ENCODE results near the gene HDDC2. TPM values are rescaled to one million over a fixed set of nuclear protein-coding genes. Genes with fewer than 3 reads are reported as not detected.

Gene HDDC2
- total and polyA plus RNA-seq, 2 of the 8 experiments (the other 6 are each of a cell fraction or from before 2014, with no cell fraction given) = 89.3 to 129 TPM

DNA sequence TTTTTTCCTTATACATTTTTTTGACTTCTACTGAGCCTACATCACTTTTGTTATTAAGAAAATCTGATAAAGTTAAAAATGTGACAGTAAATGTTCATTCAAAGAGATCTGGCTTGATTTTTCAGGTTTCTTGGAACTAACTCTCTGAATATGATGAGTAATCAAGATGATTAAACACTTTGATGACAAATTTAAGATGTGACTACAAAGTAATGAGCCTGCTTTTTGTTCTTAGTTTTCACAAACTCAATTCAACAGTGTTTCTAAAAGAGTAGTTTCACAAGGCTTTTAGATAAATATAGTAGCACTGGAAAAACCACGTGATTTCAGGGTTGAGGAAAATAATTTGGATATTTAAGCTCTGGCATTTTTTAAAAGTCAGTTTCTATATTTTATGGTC, 37.9 kb upstream of the HDDC2 start:
- H2BK120ac ChIP-seq (replicated peaks; ENCODE audit: low read depth, low read length) = no peak overlapping the region
- no peak overlapping the region for H3K4me2 ChIP-seq (ENCODE audit: insufficient read depth in 1 of 2, low read depth in 2 of 2, low read length in 2 of 2)
- FAIRE-seq (no peak), DNase-seq (ENCODE audit: low read depth in 1 of 2, low spot score in 2 of 2) (no peak)
- no peak overlapping the region for H3K18ac ChIP-seq (ENCODE audit: extremely low read depth, low read length)
- no peak overlapping the region for H2AFZ ChIP-seq (ENCODE audit: low read length)
- no peak overlapping the region for H4K8ac ChIP-seq (ENCODE audit: extremely low read depth, insufficient read depth, low read length)
- H2BK5ac ChIP-seq (ENCODE audit: low read depth, low read length) = no peak overlapping the region
- H2BK12ac ChIP-seq (ENCODE audit: low read depth, low read length) = no peak overlapping the region
- no peaks in the 10 kb centered on the region for H3K79me1 ChIP-seq (ENCODE audit: low read depth, low read length)
- H3K27ac ChIP-seq (ENCODE audit: low read depth, low read length) = no peak overlapping the region
- no peaks in the 10 kb centered on the region for H3K27me3 ChIP-seq (replicated peaks in 1 of 4; ENCODE audit: control insufficient read depth in 3 of 4, extremely low read depth in 1 of 4, insufficient read depth in 3 of 4, low read length in 3 of 4)
- no peak overlapping the region for H3K4ac ChIP-seq (replicated peaks; ENCODE audit: insufficient read length, low read depth, low read length)
- no peak overlapping the region for H2AK5ac ChIP-seq (ENCODE audit: low read depth, low read length)
- H3K23ac ChIP-seq (ENCODE audit: insufficient read length) = no peak overlapping the region
- H3K4me1 ChIP-seq (replicated peaks in 1 of 4; ENCODE audit: control insufficient read depth in 3 of 4, insufficient read depth in 4 of 4, low read length in 3 of 4) = no peaks in the 10 kb centered on the region
- no peaks in the 10 kb centered on the region for H3K9me3 ChIP-seq (ENCODE audit: insufficient read depth in 2 of 2, low read depth in 1 of 2, low read length in 1 of 2)
- H3K36me3 ChIP-seq (ENCODE audit: control insufficient read depth in 2 of 4, insufficient read depth in 4 of 4, low read length in 3 of 4) = no peaks in the 10 kb centered on the region
- H4K20me1 ChIP-seq (replicated peaks in 1 of 2; ENCODE audit: control insufficient read depth in 1 of 2, insufficient read depth in 2 of 2, low read length in 2 of 2) = no peaks in the 10 kb centered on the region
- H3K23me2 ChIP-seq (ENCODE audit: low read depth, low read length) = no peaks in the 10 kb centered on the region; the same call in 1 of the 2 replicates
- no peak overlapping the region for H2BK20ac ChIP-seq (ENCODE audit: low read length)
- H3K79me2 ChIP-seq (ENCODE audit: control insufficient read depth in 1 of 2, insufficient read depth in 2 of 2, low read length in 2 of 2) = no peaks in the 10 kb centered on the region
- H3K56ac ChIP-seq (replicated peaks; ENCODE audit: insufficient read length, low read depth, low read length) = no peak overlapping the region
- CTCF ChIA-PET (ENCODE audit: partially characterized antibody) = interaction anchor here (1.4 kb wide), 1 partner anchor 417 kb away, joined by 4 read pairs; no protein-coding TSS in a partner anchor
- no peak overlapping the region for H3K4me3 ChIP-seq (ENCODE audit: extremely low read depth in 1 of 4, insufficient read depth in 2 of 4, low read depth in 3 of 4, low read length in 4 of 4)
- TF ChIP-seq TEAD4 (IDR thresholded peaks at IDR 0.05; ENCODE audit: low read depth, low read length) (no peak), POU5F1 (IDR thresholded peaks at IDR 0.05; ENCODE audit: low read depth, low read length) (no peak), SUZ12 (IDR thresholded peaks at IDR 0.05; ENCODE audit: low read length) (no peak), USF2 (IDR thresholded peaks at IDR 0.05; ENCODE audit: low read length) (no peak), SIRT6 (IDR thresholded peaks at IDR 0.05; ENCODE audit: low read length) (no peak)
- WGBS, 2 experiments (ENCODE audit: extremely low coverage in 1 of 2, insufficient coverage in 1 of 2, insufficient read length in 1 of 2, insufficient replicate concordance in 2 of 2, low coverage in 1 of 2, low lambda C conversion rate in 2 of 2, missing lambda C conversion rate in 1 of 2) = 89% methylated on average over 1 of the region's 1 CpG; no CpG with 5 or more reads in 1 of the 2 experiments
- H3K14ac ChIP-seq (ENCODE audit: insufficient read length) = no peak overlapping the region
- H4K91ac ChIP-seq (replicated peaks; ENCODE audit: insufficient read length, low read length) = no peak overlapping the region
- POLR2A ChIA-PET (ENCODE audit: partially characterized antibody) = interaction anchor here (1.0 kb wide), 1 partner anchor 11 kb away, joined by 3 read pairs; no protein-coding TSS in a partner anchor
- H4K5ac ChIP-seq (ENCODE audit: insufficient read length, low read depth, low read length) = no peak overlapping the region
- no peak overlapping the region for H2BK15ac ChIP-seq (ENCODE audit: low read length)
- H3K9ac ChIP-seq (replicated peaks in 1 of 4; ENCODE audit: extremely low read depth in 1 of 4, low read depth in 3 of 4, low read length in 3 of 4) = no peak overlapping the region

Measured in H1 (cell line).